ENCODE measurements around the gene GPAT2. TPM values are rescaled to one million over a fixed set of nuclear protein-coding genes. Genes with fewer than 3 reads are reported as not detected.

Gene GPAT2
- total and polyA plus RNA-seq, 2 of the 13 experiments (the other 11 are each of a cell fraction or from before 2014, with no cell fraction given) = not detected

DNA sequence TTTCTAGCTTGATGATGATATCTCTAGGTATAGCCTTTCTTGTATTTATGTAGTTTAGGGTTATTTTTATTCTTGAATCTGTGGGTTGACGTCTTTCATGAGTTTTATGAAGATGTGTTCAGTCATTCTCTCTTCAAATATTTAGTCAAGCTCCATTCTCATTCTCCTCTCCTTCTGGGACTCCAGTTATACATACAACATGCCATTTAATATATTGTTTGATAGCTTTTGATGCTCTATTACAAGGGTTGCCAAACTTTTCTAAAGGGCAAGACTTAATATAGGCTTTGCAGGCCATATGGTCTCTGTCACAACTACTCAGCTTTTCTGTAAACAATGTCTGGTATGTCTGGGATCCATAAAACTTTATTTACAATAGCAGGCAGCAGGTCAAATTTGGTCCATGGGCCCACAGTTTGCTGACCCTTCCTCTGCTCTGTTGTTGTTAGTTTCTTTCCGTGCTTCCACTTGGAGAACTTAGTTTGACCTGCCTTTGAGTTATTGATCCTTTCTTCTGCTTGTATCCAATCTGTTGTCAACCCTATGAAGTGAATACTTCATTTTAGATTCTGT, 40.6 kb upstream of the GPAT2 start (continued):
- TF ChIP-seq, protein P1, sequence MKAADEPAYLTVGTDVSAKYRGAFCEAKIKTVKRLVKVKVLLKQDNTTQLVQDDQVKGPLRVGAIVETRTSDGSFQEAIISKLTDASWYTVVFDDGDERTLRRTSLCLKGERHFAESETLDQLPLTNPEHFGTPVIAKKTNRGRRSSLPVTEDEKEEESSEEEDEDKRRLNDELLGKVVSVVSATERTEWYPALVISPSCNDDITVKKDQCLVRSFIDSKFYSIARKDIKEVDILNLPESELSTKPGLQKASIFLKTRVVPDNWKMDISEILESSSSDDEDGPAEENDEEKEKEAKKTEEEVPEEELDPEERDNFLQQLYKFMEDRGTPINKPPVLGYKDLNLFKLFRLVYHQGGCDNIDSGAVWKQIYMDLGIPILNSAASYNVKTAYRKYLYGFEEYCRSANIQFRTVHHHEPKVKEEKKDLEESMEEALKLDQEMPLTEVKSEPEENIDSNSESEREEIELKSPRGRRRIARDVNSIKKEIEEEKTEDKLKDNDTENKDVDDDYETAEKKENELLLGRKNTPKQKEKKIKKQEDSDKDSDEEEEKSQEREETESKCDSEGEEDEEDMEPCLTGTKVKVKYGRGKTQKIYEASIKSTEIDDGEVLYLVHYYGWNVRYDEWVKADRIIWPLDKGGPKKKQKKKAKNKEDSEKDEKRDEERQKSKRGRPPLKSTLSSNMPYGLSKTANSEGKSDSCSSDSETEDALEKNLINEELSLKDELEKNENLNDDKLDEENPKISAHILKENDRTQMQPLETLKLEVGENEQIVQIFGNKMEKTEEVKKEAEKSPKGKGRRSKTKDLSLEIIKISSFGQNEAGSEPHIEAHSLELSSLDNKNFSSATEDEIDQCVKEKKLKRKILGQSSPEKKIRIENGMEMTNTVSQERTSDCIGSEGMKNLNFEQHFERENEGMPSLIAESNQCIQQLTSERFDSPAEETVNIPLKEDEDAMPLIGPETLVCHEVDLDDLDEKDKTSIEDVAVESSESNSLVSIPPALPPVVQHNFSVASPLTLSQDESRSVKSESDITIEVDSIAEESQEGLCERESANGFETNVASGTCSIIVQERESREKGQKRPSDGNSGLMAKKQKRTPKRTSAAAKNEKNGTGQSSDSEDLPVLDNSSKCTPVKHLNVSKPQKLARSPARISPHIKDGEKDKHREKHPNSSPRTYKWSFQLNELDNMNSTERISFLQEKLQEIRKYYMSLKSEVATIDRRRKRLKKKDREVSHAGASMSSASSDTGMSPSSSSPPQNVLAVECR (CRISPR knock-in tag; IDR thresholded peaks at IDR 0.05; ENCODE audit: borderline replicate concordance) = no peak
- TF ChIP-seq NBN (conservative IDR thresholded peaks at IDR 0.05) = no peak
- TF ChIP-seq, protein P2, sequence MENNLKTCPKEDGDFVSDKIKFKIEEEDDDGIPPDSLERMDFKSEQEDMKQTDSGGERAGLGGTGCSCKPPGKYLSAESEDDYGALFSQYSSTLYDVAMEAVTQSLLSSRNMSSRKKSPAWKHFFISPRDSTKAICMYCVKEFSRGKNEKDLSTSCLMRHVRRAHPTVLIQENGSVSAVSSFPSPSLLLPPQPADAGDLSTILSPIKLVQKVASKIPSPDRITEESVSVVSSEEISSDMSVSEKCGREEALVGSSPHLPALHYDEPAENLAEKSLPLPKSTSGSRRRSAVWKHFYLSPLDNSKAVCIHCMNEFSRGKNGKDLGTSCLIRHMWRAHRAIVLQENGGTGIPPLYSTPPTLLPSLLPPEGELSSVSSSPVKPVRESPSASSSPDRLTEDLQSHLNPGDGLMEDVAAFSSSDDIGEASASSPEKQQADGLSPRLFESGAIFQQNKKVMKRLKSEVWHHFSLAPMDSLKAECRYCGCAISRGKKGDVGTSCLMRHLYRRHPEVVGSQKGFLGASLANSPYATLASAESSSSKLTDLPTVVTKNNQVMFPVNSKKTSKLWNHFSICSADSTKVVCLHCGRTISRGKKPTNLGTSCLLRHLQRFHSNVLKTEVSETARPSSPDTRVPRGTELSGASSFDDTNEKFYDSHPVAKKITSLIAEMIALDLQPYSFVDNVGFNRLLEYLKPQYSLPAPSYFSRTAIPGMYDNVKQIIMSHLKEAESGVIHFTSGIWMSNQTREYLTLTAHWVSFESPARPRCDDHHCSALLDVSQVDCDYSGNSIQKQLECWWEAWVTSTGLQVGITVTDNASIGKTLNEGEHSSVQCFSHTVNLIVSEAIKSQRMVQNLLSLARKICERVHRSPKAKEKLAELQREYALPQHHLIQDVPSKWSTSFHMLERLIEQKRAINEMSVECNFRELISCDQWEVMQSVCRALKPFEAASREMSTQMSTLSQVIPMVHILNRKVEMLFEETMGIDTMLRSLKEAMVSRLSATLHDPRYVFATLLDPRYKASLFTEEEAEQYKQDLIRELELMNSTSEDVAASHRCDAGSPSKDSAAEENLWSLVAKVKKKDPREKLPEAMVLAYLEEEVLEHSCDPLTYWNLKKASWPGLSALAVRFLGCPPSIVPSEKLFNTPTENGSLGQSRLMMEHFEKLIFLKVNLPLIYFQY (CRISPR knock-in tag; IDR thresholded peaks at IDR 0.05; ENCODE audit: borderline replicate concordance) = no peak
- peak; percentile 99 for TF ChIP-seq ZNF709 (CRISPR knock-in tag; IDR thresholded peaks at IDR 0.05)
- TF ChIP-seq FOXA1 (IDR thresholded peaks at IDR 0.05) = no peak
- TF ChIP-seq FOXA1 (CRISPR knock-in tag; IDR thresholded peaks at IDR 0.05) = no peak
- TF ChIP-seq, protein P3, sequence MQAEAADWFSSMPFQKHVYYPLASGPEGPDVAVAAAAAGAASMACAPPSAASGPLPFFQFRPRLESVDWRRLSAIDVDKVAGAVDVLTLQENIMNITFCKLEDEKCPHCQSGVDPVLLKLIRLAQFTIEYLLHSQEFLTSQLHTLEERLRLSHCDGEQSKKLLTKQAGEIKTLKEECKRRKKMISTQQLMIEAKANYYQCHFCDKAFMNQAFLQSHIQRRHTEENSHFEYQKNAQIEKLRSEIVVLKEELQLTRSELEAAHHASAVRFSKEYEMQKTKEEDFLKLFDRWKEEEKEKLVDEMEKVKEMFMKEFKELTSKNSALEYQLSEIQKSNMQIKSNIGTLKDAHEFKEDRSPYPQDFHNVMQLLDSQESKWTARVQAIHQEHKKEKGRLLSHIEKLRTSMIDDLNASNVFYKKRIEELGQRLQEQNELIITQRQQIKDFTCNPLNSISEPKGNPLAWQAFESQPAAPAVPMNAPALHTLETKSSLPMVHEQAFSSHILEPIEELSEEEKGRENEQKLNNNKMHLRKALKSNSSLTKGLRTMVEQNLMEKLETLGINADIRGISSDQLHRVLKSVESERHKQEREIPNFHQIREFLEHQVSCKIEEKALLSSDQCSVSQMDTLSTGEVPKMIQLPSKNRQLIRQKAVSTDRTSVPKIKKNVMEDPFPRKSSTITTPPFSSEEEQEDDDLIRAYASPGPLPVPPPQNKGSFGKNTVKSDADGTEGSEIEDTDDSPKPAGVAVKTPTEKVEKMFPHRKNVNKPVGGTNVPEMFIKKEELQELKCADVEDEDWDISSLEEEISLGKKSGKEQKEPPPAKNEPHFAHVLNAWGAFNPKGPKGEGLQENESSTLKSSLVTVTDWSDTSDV (CRISPR knock-in tag; IDR thresholded peaks at IDR 0.05) = no peak
- no peak for TF ChIP-seq ZSCAN30 (CRISPR knock-in tag; IDR thresholded peaks at IDR 0.05)
- TF ChIP-seq REXO4 (CRISPR knock-in tag; IDR thresholded peaks at IDR 0.05; ENCODE audit: borderline replicate concordance) = no peak
- TF ChIP-seq NRL (CRISPR knock-in tag; IDR thresholded peaks at IDR 0.05; ENCODE audit: borderline replicate concordance) = no peak
- no peak for TF ChIP-seq GTF3A (CRISPR knock-in tag; conservative IDR thresholded peaks at IDR 0.05)

All from HepG2 (cell line).